SK-N-SH treated with all-trans-retinoic acid at 6 μM for 48 hours (cell line): Measurements from ENCODE around the gene NOD2.

Source experiments
- ATAC-seq: fragments of 200-7000 bp; cut with Tn5 transposase; 3 replicates; pipeline ENCODE4 v1.9.1; 2020; ENCODE audit warnings: mild to moderate bottlenecking, moderate library complexity
- ARNTL ChIP-seq: fragments of 450-650 bp; formaldehyde crosslinking; IDR thresholded peaks from 2 replicates; pipeline ENCODE4 v1.5.0; 2020; ENCODE audit warnings: low read depth, mild to moderate bottlenecking, moderate library complexity, borderline replicate concordance
- BACH2 ChIP-seq: fragments of 250-450 bp; sonication (Bioruptor Pico); IDR thresholded peaks from 2 replicates; pipeline ENCODE4 v1.9.0; 2021; ENCODE audit warnings: mild to moderate bottlenecking, borderline replicate concordance
- CREB5 ChIP-seq: fragments of 250-450 bp; sonication (Bioruptor Pico); IDR thresholded peaks from 2 replicates; pipeline ENCODE4 v1.5.1; 2020; ENCODE audit warnings: low read depth, mild to moderate bottlenecking, moderate library complexity
- CSDC2 ChIP-seq: fragments of 250-450 bp; sonication (Bioruptor Pico); IDR thresholded peaks from 2 replicates; pipeline ENCODE4 v1.5.0; 2020; ENCODE audit warnings: mild to moderate bottlenecking, moderate library complexity
- CSRNP3 ChIP-seq: fragments of 250-450 bp; sonication (Bioruptor Pico); IDR thresholded peaks from 2 replicates; pipeline ENCODE4 v1.5.1; 2021; ENCODE audit warnings: mild to moderate bottlenecking, moderate library complexity
- GLIS3 ChIP-seq: fragments of 250-450 bp; sonication (Bioruptor Pico); IDR thresholded peaks from 2 replicates; pipeline ENCODE4 v1.5.0; 2020; ENCODE audit warnings: mild to moderate bottlenecking, moderate library complexity
- ISL1 ChIP-seq: fragments of 250-450 bp; sonication (Bioruptor Pico); IDR thresholded peaks from 2 replicates; pipeline ENCODE4 v2.1.2; 2022; ENCODE audit warnings: mild to moderate bottlenecking, moderate library complexity
- OSR1 ChIP-seq: fragments of 250-450 bp; sonication (Bioruptor Pico); IDR thresholded peaks from 2 replicates; pipeline ENCODE4 v1.8.0; 2022; ENCODE audit warnings: moderate library complexity, mild to moderate bottlenecking, inconsistent platforms
- PATZ1 ChIP-seq: fragments of 250-450 bp; sonication (Bioruptor Pico); IDR thresholded peaks from 2 replicates; pipeline ENCODE4 v1.8.0; 2020; ENCODE audit warnings: mild to moderate bottlenecking, moderate library complexity, borderline replicate concordance
- POU6F1 ChIP-seq: fragments of 250-450 bp; sonication (Bioruptor Pico); IDR thresholded peaks from 2 replicates; pipeline ENCODE4 v1.8.0; 2021; ENCODE audit warnings: low read depth, mild to moderate bottlenecking, moderate library complexity, borderline replicate concordance
- PPARA ChIP-seq: fragments of 250-450 bp; sonication (Bioruptor Pico); IDR thresholded peaks from 2 replicates; pipeline ENCODE4 v1.5.0; 2020; ENCODE audit warnings: mild to moderate bottlenecking, borderline replicate concordance
- RARB ChIP-seq: fragments of 250-450 bp; sonication (Bioruptor Pico); IDR thresholded peaks from 2 replicates; pipeline ENCODE4 v1.8.0; 2021; ENCODE audit warnings: mild to moderate bottlenecking, moderate library complexity
- SNAI2 ChIP-seq: fragments of 250-450 bp; sonication (Bioruptor Pico); IDR thresholded peaks from 2 replicates; pipeline ENCODE4 v1.5.0; 2020; ENCODE audit warnings: mild to moderate bottlenecking, moderate library complexity
- TCF4 ChIP-seq: fragments of 250-450 bp; sonication (Bioruptor Pico); IDR thresholded peaks from 2 replicates; pipeline ENCODE4 v1.8.0; 2021; ENCODE audit warnings: mild to moderate bottlenecking, moderate library complexity, borderline replicate concordance
- TSHZ2 ChIP-seq: fragments of 250-450 bp; sonication (Bioruptor Pico); IDR thresholded peaks from 2 replicates; pipeline ENCODE4 v1.5.0; 2020; ENCODE audit warnings: mild to moderate bottlenecking, moderate library complexity
- ZC3H10 ChIP-seq: fragments of 250-450 bp; sonication (Bioruptor Pico); IDR thresholded peaks from 2 replicates; pipeline ENCODE4 v1.5.1; 2021; ENCODE audit warnings: mild to moderate bottlenecking, moderate library complexity
- ZFP30 ChIP-seq: fragments of 450-650 bp; formaldehyde crosslinking; IDR thresholded peaks from 2 replicates; pipeline ENCODE4 v1.5.0; 2022; ENCODE audit warnings: mild to moderate bottlenecking, moderate library complexity
- ZNF565 ChIP-seq: fragments of 450-650 bp; formaldehyde crosslinking; conservative IDR thresholded peaks from 2 replicates; pipeline ENCODE4 v1.5.0; 2020; ENCODE audit warnings: low read depth, mild to moderate bottlenecking, moderate library complexity
- ZNF70 ChIP-seq: fragments of 450-650 bp; formaldehyde crosslinking; IDR thresholded peaks from 2 replicates; pipeline ENCODE4 v1.5.0; 2020; ENCODE audit warnings: mild to moderate bottlenecking, moderate library complexity
- ZNF8 ChIP-seq: fragments of 450-650 bp; formaldehyde crosslinking; IDR thresholded peaks from 2 replicates; pipeline ENCODE4 v1.5.0; 2020; ENCODE audit warnings: mild to moderate bottlenecking, moderate library complexity

Gene NOD2

GRCh38 chr16:50717091-50717490 is 23.7 kb downstream of the NOD2 start (continued):
- no peak for TF ChIP-seq CREB5 (CRISPR knock-in tag)
- TF ChIP-seq ARNTL: no peak
- no peak for TF ChIP-seq RARB (CRISPR knock-in tag)
- TF ChIP-seq ZFP30 (CRISPR knock-in tag): no peak

- no peak for ATAC-seq
- TF ChIP-seq PPARA (CRISPR knock-in tag): no peak
- TF ChIP-seq GLIS3: no peak
- TF ChIP-seq POU6F1 (CRISPR knock-in tag): no peak
- TF ChIP-seq OSR1 (CRISPR knock-in tag): no peak
- no peak for TF ChIP-seq ZNF565 (CRISPR knock-in tag)
- TF ChIP-seq ZFP30 (CRISPR knock-in tag): no peak
- no peak for TF ChIP-seq ZNF8 (CRISPR knock-in tag)
- TF ChIP-seq RARB (CRISPR knock-in tag): no peak
- no peak for TF ChIP-seq CREB5 (CRISPR knock-in tag)
- no peak for TF ChIP-seq CSRNP3 (CRISPR knock-in tag)
- TF ChIP-seq TSHZ2: no peak
- no peak for TF ChIP-seq BACH2 (CRISPR knock-in tag)
- TF ChIP-seq ZC3H10 (CRISPR knock-in tag): no peak
- no peak for TF ChIP-seq TCF4 (CRISPR knock-in tag)
- no peak for TF ChIP-seq CSDC2 (CRISPR knock-in tag)
Observed at GRCh38 chr16:50717494-50717893, 24.1 kb downstream of the NOD2 start.

GRCh38 chr16:50718061-50718760 is 24.8 kb downstream of the NOD2 start:
- TF ChIP-seq PPARA (CRISPR knock-in tag): no peak
- TF ChIP-seq SNAI2 (CRISPR knock-in tag): no peak
- no peak for TF ChIP-seq TCF4 (CRISPR knock-in tag)
- TF ChIP-seq PATZ1 (CRISPR knock-in tag): no peak
- TF ChIP-seq ISL1 (CRISPR knock-in tag): no peak
- TF ChIP-seq ZNF70: no peak
- TF ChIP-seq BACH2 (CRISPR knock-in tag): no peak
- ATAC-seq: no peak
